HepG2 (cell line): ENCODE results near the gene FFAR1. TPM values are rescaled to one million over a fixed set of nuclear protein-coding genes. Genes with fewer than 3 reads are reported as not detected.
A peak's percentile ranks its signal among the peaks of the same experiment; 100 is the strongest.
"Not testable (repeated sequence)": the region's sequence is repeated elsewhere in the genome, so short reads cannot be mapped to it uniquely, and the experiment has no call there.

Experiments
- ATAC-seq: fragments of 200-7000 bp; cut with Tn5 transposase; 3 replicates; pipeline ENCODE4 v1.9.1; 2020; ENCODE audit warnings: mild to moderate bottlenecking, moderate library complexity
- BruUV-seq: library from RNA; stranded (reverse); fragments of 400-500 nt; replicated peaks from 2 replicates; lab custom pipeline; 2021; lab: Mats Ljungman, UMichigan
- CTCF ChIA-PET: fragments of 300-600 bp; formaldehyde crosslinking; extraction: SDS; loops from one replicate; lab custom pipeline; 2021; ENCODE audit warnings: low total read pairs, inconsistent platforms, low intra/inter-chr PET ratio; lab: Yijun Ruan, JAX
- POLR2A ChIA-PET: fragments of 350-600 bp; sonication (Branson Sonifier 250); formaldehyde crosslinking; loops from one replicate; lab custom pipeline; 2020; ENCODE audit warnings: antibody characterized with exemption, inconsistent platforms; lab: Yijun Ruan, JAX
- DNase-seq: peaks from one replicate; pipeline ENCODE4 v3.0.0-alpha.2; 2015; ENCODE audit warnings: low spot score
- FAIRE-seq: peaks from 3 replicates; lab custom pipeline; 2011; peaks lifted over from hg19 to GRCh38; lab: Jason Lieb, UNC
- H2AFZ ChIP-seq: one replicate; pipeline ENCODE4 v1.6.1; 2011; ENCODE audit warnings: low read length, inconsistent platforms
- H3K27ac ChIP-seq: fragments of 300-600 bp; 3 replicates; pipeline ENCODE4 v1.8.0; 2011; ENCODE audit warnings: mixed run types, mild to moderate bottlenecking, mixed read lengths, low read length, inconsistent platforms; ENCODE audit not compliant: insufficient read depth; ENCODE audit errors: extremely low read length
- H3K27me3 ChIP-seq, 2 experiments: fragments of 200-600 bp in 1 of 2; 2 replicates in 1 of 2; 3 replicates in 1 of 2; pipeline versions ENCODE4 v1.6.0 to v1.8.0; 2011; ENCODE audit warnings: low read length in 2 of 2, mild to moderate bottlenecking in 2 of 2, moderate library complexity in 2 of 2, inconsistent platforms in 1 of 2; ENCODE audit not compliant: insufficient read depth in 2 of 2, control insufficient read depth in 1 of 2
- H3K36me3 ChIP-seq, 2 experiments: fragments of 200-600 bp in 1 of 2; replicated peaks in 1 of 2; 2 replicates in 1 of 2; 3 replicates in 1 of 2; pipeline versions ENCODE4 v1.5.1 to v1.8.0; 2011; ENCODE audit warnings: low read length in 2 of 2, inconsistent platforms in 1 of 2; ENCODE audit not compliant: insufficient read depth in 2 of 2, control insufficient read depth in 1 of 2
- H3K4me1 ChIP-seq: 2 replicates; pipeline ENCODE4 v1.5.1; 2012; ENCODE audit warnings: low read length, inconsistent platforms; ENCODE audit not compliant: insufficient read depth
- H3K4me2 ChIP-seq: 2 replicates; pipeline ENCODE4 v1.6.0; 2011; ENCODE audit warnings: low read depth, low read length, inconsistent platforms
- H3K4me3 ChIP-seq, 3 experiments: fragments of 200-600 bp in 1 of 3; sonication (generic), shearing (Covaris generic) in 1 of 3; replicated peaks in 1 of 3; 2 replicates each; pipeline ENCODE4 v1.5.1; 2011 to 2016; ENCODE audit warnings: low read length in 3 of 3, inconsistent platforms in 2 of 3, low read depth in 2 of 3, mild to moderate bottlenecking in 2 of 3, control low read depth in 1 of 3, mixed read lengths in 1 of 3; ENCODE audit not compliant: insufficient read depth in 1 of 3
- H3K79me2 ChIP-seq: one replicate; pipeline ENCODE4 v1.6.1; 2011; ENCODE audit warnings: low read length, inconsistent platforms; ENCODE audit not compliant: insufficient read depth
- H3K9ac ChIP-seq: 2 replicates; pipeline ENCODE4 v1.6.0; 2011; ENCODE audit warnings: mild to moderate bottlenecking, low read depth, low read length, inconsistent platforms; ENCODE audit not compliant: insufficient read depth
- H3K9me3 ChIP-seq: 2 replicates; pipeline ENCODE4 v1.5.1; 2012; ENCODE audit warnings: mild to moderate bottlenecking, low read length
- H4K20me1 ChIP-seq: 2 replicates; pipeline ENCODE4 v1.6.0; 2011; ENCODE audit warnings: inconsistent platforms, mild to moderate bottlenecking, low read length, moderate library complexity; ENCODE audit not compliant: insufficient read depth
- WGBS: methylation state at CpG from one replicate; pipeline ENCODE4 v1.1.6; 2017; ENCODE audit warnings: low lambda C conversion rate; 5-methylcytosine and 5-hydroxymethylcytosine counted together
- in situ Hi-C: cut with HindIII; loops from 2 replicates; pipeline ENCODE4 v1.10.0; 2017; ENCODE audit warnings: low pct_unique_long_range_greater_than_20kb; ENCODE audit not compliant: extremely low pct_ligation_motif_present
- intact Hi-C: fragments of 100-400 bp; cut with micrococcal nuclease; formaldehyde crosslinking; loops from one replicate; pipeline ENCODE4 v1.10.0; 2022; ENCODE audit not compliant: unreplicated experiment
- polyA plus RNA-seq, 8 experiments: library from polyadenylated mRNA; depleted of rRNA in 3 of 8; stranded (reverse) in 7 of 8; unstranded in 1 of 8; fragments of >200 nt; fragmentation: Illumina TruSeq in 4 of 8; extraction: Trizol in 4 of 8; gene quantifications; 2 replicates each; pipeline versions ENCODE4 v1.2.1 to v1.2.3, GENCODE V29; 2011 to 2016; ENCODE audit warnings: low read depth in 4 of 8, missing spikeins in 1 of 8, mixed read lengths in 1 of 8; ENCODE audit not compliant: insufficient read depth in 1 of 8
- total RNA-seq, 5 experiments: library from RNA; depleted of rRNA; stranded (reverse); fragments of >200 nt; fragmentation: Illumina TruSeq; extraction: Trizol; gene quantifications; 2 replicates each; pipeline ENCODE4 v1.2.3, GENCODE V29; 2016; ENCODE audit warnings: low read depth in 1 of 5
- TF ChIP-seq, protein P1 (sequence below): sonication (generic); formaldehyde crosslinking; IDR thresholded peaks from 2 replicates; pipeline ENCODE4 v1.5.0; 2020; ENCODE audit warnings: mild to moderate bottlenecking, missing genetic modification reagents, moderate library complexity

Gene FFAR1
- total and polyA plus RNA-seq, 2 of the 13 experiments (the other 11 are each of a cell fraction or from before 2014, with no cell fraction given): not detected

DNA sequence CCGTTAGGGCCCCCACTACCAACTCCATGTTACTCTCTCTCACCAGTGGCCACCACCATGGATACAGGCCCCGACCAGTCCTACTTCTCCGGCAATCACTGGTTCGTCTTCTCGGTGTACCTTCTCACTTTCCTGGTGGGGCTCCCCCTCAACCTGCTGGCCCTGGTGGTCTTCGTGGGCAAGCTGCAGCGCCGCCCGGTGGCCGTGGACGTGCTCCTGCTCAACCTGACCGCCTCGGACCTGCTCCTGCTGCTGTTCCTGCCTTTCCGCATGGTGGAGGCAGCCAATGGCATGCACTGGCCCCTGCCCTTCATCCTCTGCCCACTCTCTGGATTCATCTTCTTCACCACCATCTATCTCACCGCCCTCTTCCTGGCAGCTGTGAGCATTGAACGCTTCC is 11.1 kb downstream of the FFAR1 start:
- H4K20me1 ChIP-seq, ATAC-seq, BruUV-seq, FAIRE-seq, in situ Hi-C loops, intact Hi-C loops, H3K27ac ChIP-seq, H3K4me2 ChIP-seq, H3K4me3 ChIP-seq, H2AFZ ChIP-seq, H3K36me3 ChIP-seq, H3K9me3 ChIP-seq, CTCF ChIA-PET, H3K79me2 ChIP-seq, H3K9ac ChIP-seq, POLR2A ChIA-PET, DNase-seq: not testable (repeated sequence)
- H3K4me1 ChIP-seq: peaks cover 39% of the 10 kb centered on the region
- WGBS: 45% methylated on average over 10 of the region's 16 CpGs
- H3K27me3 ChIP-seq: peaks cover 8 to 17% of the 10 kb centered on the region in 2 experiments; a peak in 4 of 5 replicates
- TF ChIP-seq, protein P1, sequence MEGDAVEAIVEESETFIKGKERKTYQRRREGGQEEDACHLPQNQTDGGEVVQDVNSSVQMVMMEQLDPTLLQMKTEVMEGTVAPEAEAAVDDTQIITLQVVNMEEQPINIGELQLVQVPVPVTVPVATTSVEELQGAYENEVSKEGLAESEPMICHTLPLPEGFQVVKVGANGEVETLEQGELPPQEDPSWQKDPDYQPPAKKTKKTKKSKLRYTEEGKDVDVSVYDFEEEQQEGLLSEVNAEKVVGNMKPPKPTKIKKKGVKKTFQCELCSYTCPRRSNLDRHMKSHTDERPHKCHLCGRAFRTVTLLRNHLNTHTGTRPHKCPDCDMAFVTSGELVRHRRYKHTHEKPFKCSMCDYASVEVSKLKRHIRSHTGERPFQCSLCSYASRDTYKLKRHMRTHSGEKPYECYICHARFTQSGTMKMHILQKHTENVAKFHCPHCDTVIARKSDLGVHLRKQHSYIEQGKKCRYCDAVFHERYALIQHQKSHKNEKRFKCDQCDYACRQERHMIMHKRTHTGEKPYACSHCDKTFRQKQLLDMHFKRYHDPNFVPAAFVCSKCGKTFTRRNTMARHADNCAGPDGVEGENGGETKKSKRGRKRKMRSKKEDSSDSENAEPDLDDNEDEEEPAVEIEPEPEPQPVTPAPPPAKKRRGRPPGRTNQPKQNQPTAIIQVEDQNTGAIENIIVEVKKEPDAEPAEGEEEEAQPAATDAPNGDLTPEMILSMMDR: peak; percentile 39

DNA sequence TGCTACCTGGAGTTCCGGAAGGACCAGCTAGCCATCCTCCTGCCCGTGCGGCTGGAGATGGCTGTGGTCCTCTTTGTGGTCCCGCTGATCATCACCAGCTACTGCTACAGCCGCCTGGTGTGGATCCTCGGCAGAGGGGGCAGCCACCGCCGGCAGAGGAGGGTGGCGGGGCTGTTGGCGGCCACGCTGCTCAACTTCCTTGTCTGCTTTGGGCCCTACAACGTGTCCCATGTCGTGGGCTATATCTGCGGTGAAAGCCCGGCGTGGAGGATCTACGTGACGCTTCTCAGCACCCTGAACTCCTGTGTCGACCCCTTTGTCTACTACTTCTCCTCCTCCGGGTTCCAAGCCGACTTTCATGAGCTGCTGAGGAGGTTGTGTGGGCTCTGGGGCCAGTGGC is 11.7 kb downstream of the FFAR1 start:
- H3K9me3 ChIP-seq, POLR2A ChIA-PET, CTCF ChIA-PET, H4K20me1 ChIP-seq, H3K9ac ChIP-seq, H3K36me3 ChIP-seq, BruUV-seq, ATAC-seq, H3K4me2 ChIP-seq, intact Hi-C loops, H3K4me3 ChIP-seq, H2AFZ ChIP-seq, DNase-seq, H3K79me2 ChIP-seq, H3K27ac ChIP-seq, in situ Hi-C loops, FAIRE-seq: not testable (repeated sequence)
- Histone ChIP-seq H3K4me1 (peaks cover 34% of the 10 kb centered on the region), H3K27me3 (peaks cover 8 to 21% of the 10 kb centered on the region in 2 experiments; a peak in 4 of 5 replicates)
- 64% methylated on average over 13 of the region's 21 CpGs for WGBS

DNA sequence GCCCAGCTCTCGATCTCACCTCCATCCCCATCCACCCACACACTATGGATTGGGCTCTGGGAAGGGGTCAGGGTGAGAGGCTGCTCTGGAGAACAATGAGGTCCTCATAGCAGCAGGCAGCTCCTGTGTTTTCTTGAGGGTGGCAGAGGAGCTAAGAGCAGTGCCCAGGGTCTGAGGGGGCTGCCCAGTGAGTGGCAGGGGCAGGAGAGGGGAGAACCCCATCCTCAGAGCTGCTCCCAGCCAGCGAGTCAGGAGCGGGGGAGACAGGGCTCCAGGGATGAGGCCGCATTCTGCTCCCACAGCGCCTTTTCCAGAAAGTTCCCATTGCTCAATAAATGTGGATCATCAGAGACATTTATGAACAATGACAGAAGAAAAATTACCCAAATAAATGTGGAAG is 12.4 kb downstream of the FFAR1 start:
- H3K27ac ChIP-seq, DNase-seq, H3K4me2 ChIP-seq, POLR2A ChIA-PET, in situ Hi-C loops, H3K9ac ChIP-seq, H3K9me3 ChIP-seq, intact Hi-C loops, H2AFZ ChIP-seq, H3K79me2 ChIP-seq, ATAC-seq, H3K4me3 ChIP-seq, H3K36me3 ChIP-seq, H4K20me1 ChIP-seq, BruUV-seq, CTCF ChIA-PET, FAIRE-seq: not testable (repeated sequence)
- Histone ChIP-seq H3K4me1 (peaks cover 27% of the 10 kb centered on the region), H3K27me3 (peaks cover 8 to 21% of the 10 kb centered on the region in 2 experiments; a peak in 4 of 5 replicates)
- WGBS: 33% methylated on average over 2 of the region's 5 CpGs
